GM12878 (cell line): ENCODE measurements around the gene TNS4. TPM values are rescaled to one million over a fixed set of nuclear protein-coding genes. Genes with fewer than 3 reads are reported as not detected.

ENCODE experiments used
- ATAC-seq: fragments of 200-7000 bp; cut with Tn5 transposase; 3 replicates; pipeline ENCODE4 v1.9.1; 2020; ENCODE audit warnings: mild to moderate bottlenecking, moderate library complexity
- BruUV-seq: library from RNA; stranded (reverse); fragments of 400-500 nt; replicated peaks from 2 replicates; lab custom pipeline; 2021; lab: Mats Ljungman, UMichigan
- CTCF ChIA-PET: fragments of 300-600 bp; sonication (Branson Sonifier 250); formaldehyde crosslinking; extraction: SDS; loops from one replicate; lab custom pipeline; 2021; ENCODE audit warnings: inconsistent platforms; lab: Yijun Ruan, JAX
- POLR2A ChIA-PET: fragments of 350-600 bp; formaldehyde crosslinking; extraction: SDS; loops from one replicate; lab custom pipeline; 2021; ENCODE audit warnings: inconsistent platforms; lab: Charles Lee
- RAD21 ChIA-PET: fragments of 300-600 bp; sonication (Branson Sonifier 250); formaldehyde crosslinking; loops from one replicate; lab custom pipeline; 2023; ENCODE audit warnings: antibody characterized with exemption; ENCODE audit not compliant: unreplicated experiment; lab: Charles Lee
- SMC1A ChIA-PET: fragments of 300-600 bp; sonication (Branson Sonifier 250); formaldehyde crosslinking; loops from one replicate; lab custom pipeline; 2023; ENCODE audit not compliant: unreplicated experiment, uncharacterized antibody; lab: Charles Lee
- DNase-seq: peaks from one replicate; pipeline ENCODE4 v3.0.0-alpha.2; 2011; ENCODE audit warnings: low read depth, low spot score
- FAIRE-seq: peaks from 3 replicates; lab custom pipeline; 2011; peaks lifted over from hg19 to GRCh38; lab: Jason Lieb, UNC
- H2AFZ ChIP-seq: 2 replicates; pipeline ENCODE4 v1.6.0; 2011; ENCODE audit warnings: low read depth, low read length, control low read depth; ENCODE audit not compliant: control insufficient read depth
- H3K27ac ChIP-seq: 2 replicates; pipeline ENCODE4 v1.5.1; 2011; ENCODE audit warnings: control low read depth; ENCODE audit not compliant: control insufficient read depth, insufficient read depth
- H3K27me3 ChIP-seq, 2 experiments: replicated peaks in 1 of 2; 2 replicates each; pipeline versions ENCODE4 v1.6.0 to v1.6.1; 2011; ENCODE audit warnings: low read length in 1 of 2; ENCODE audit not compliant: control insufficient read depth in 2 of 2, insufficient read depth in 2 of 2
- H3K36me3 ChIP-seq, 2 experiments: 2 replicates each; pipeline ENCODE4 v1.5.1; 2011; ENCODE audit warnings: low read length in 1 of 2; ENCODE audit not compliant: control insufficient read depth in 2 of 2, insufficient read depth in 2 of 2
- H3K4me1 ChIP-seq: 2 replicates; pipeline ENCODE4 v1.6.1; 2011; ENCODE audit warnings: mild to moderate bottlenecking, low read length, moderate library complexity, mixed read lengths; ENCODE audit not compliant: control insufficient read depth, insufficient read depth
- H3K4me2 ChIP-seq: 2 replicates; pipeline ENCODE4 v1.6.0; 2011; ENCODE audit warnings: control low read depth; ENCODE audit not compliant: control insufficient read depth, insufficient read depth
- H3K4me3 ChIP-seq: fragments of 200-600 bp; sonication (generic); 2 replicates; pipeline ENCODE4 v1.5.1; 2016
- H3K79me2 ChIP-seq: 2 replicates; pipeline ENCODE4 v1.6.0; 2011; ENCODE audit warnings: low read length; ENCODE audit not compliant: control insufficient read depth, insufficient read depth
- H3K9ac ChIP-seq: 2 replicates; pipeline ENCODE4 v1.8.0; 2011; ENCODE audit warnings: low read length, control low read depth, mixed read lengths; ENCODE audit not compliant: control insufficient read depth, insufficient read depth
- H3K9me3 ChIP-seq: replicated peaks from 3 replicates; pipeline ENCODE4 v1.5.1; 2011; ENCODE audit warnings: mild to moderate bottlenecking, low read length; ENCODE audit not compliant: control insufficient read depth, insufficient read depth
- H4K20me1 ChIP-seq: 2 replicates; pipeline ENCODE4 v1.6.0; 2011; ENCODE audit not compliant: control insufficient read depth, insufficient read depth
- BMI1 ChIP-seq: fragments of 450-650 bp; IDR thresholded peaks from 2 replicates; pipeline ENCODE4 v1.6.1; 2016; ENCODE audit warnings: mild to moderate bottlenecking, moderate library complexity, borderline replicate concordance
- BRCA1 ChIP-seq: IDR thresholded peaks from 2 replicates; pipeline ENCODE4 v1.6.1; 2011; ENCODE audit warnings: low read depth, low read length, improper control_type of control experiment
- CBX5 ChIP-seq: sonication (generic); IDR thresholded peaks from 2 replicates; pipeline ENCODE4 v1.6.1; 2016; ENCODE audit warnings: low read depth, moderate library complexity, mild to moderate bottlenecking, inconsistent platforms
- LARP7 ChIP-seq: fragments of 450-650 bp; IDR thresholded peaks from 2 replicates; pipeline ENCODE4 v1.6.1; 2017; ENCODE audit warnings: mild to moderate bottlenecking
- NRF1 ChIP-seq: conservative IDR thresholded peaks from 2 replicates; pipeline ENCODE4 v1.6.1; 2011; ENCODE audit warnings: mild to moderate bottlenecking, low read depth, low read length, improper control_type of control experiment
- POLR2A ChIP-seq: IDR thresholded peaks from 2 replicates; pipeline ENCODE4 v1.6.1; 2011; ENCODE audit warnings: low read depth, mild to moderate bottlenecking, low read length
- SKIL ChIP-seq: fragments of 450-650 bp; IDR thresholded peaks from 2 replicates; pipeline ENCODE4 v1.6.1; 2017; ENCODE audit warnings: mild to moderate bottlenecking, low read depth, inconsistent platforms; ENCODE audit not compliant: poor library complexity, severe bottlenecking
- SREBF2 ChIP-seq: IDR thresholded peaks from 2 replicates; pipeline ENCODE4 v1.6.1; 2012; ENCODE audit warnings: mild to moderate bottlenecking, low read length
- STAT1 ChIP-seq: fragments of 450-650 bp; conservative IDR thresholded peaks from 2 replicates; pipeline ENCODE4 v1.6.1; 2014; ENCODE audit warnings: antibody characterized with exemption, mild to moderate bottlenecking
- WRNIP1 ChIP-seq: IDR thresholded peaks from 2 replicates; pipeline ENCODE4 v1.6.1; 2011; ENCODE audit warnings: low read depth, low read length, improper control_type of control experiment, borderline replicate concordance
- ZNF217 ChIP-seq: fragments of 450-650 bp; IDR thresholded peaks from 2 replicates; pipeline ENCODE4 v1.6.1; 2017; ENCODE audit warnings: antibody characterized with exemption, mild to moderate bottlenecking
- WGBS: methylation state at CpG from one replicate; pipeline ENCODE4 v1.1.6; 2016; ENCODE audit warnings: low lambda C conversion rate; ENCODE audit not compliant: insufficient replicate concordance, insufficient coverage; ENCODE audit errors: missing lambda C conversion rate; 5-methylcytosine and 5-hydroxymethylcytosine counted together
- in situ Hi-C: fragments of 300-500 bp; cut with MboI; formaldehyde crosslinking; loops from 9 replicates; pipeline ENCODE4 v1.14.3; 2018; ENCODE audit warnings: mixed read lengths
- intact Hi-C: fragments of 100-400 bp; cut with micrococcal nuclease; formaldehyde crosslinking; loops from one replicate; pipeline ENCODE4 v1.14.2; 2022; ENCODE audit not compliant: unreplicated experiment
- polyA plus RNA-seq, 11 experiments: library from polyadenylated mRNA; depleted of rRNA in 4 of 11; unstranded in 6 of 11; stranded (reverse) in 5 of 11; fragments of >200 nt; fragmentation: Nextera tagmentation in 4 of 11; fragmentation: Illumina TruSeq in 1 of 11; extraction: Ambion mirVana in 4 of 11; extraction: Trizol in 1 of 11; gene quantifications; 1 replicate in 1 of 11; 2 replicates in 10 of 11; pipeline versions ENCODE4 v1.2.1 to v1.2.3, GENCODE V29; 2011 to 2016; ENCODE audit warnings: inconsistent platforms in 2 of 11, missing spikeins in 2 of 11, low read depth in 1 of 11
- total RNA-seq, 4 experiments: library from RNA; depleted of rRNA in 3 of 4; stranded (reverse); fragments of >200 nt in 3 of 4; fragmentation: Illumina TruSeq in 1 of 4; extraction: Trizol in 1 of 4; gene quantifications; 2 replicates each; pipeline versions ENCODE4 v1.2.1 to v1.2.3, GENCODE V29; 2013 to 2021
- TF ChIP-seq, protein P1 (sequence below): fragments of 150-350 bp; IDR thresholded peaks from 2 replicates; pipeline ENCODE4 v1.6.1; 2016; ENCODE audit warnings: low read depth, low read length
- TF ChIP-seq, protein P2 (sequence below): fragments of 450-650 bp; IDR thresholded peaks from 2 replicates; pipeline ENCODE4 v1.6.1; 2017; ENCODE audit warnings: antibody characterized with exemption, mild to moderate bottlenecking, moderate library complexity
- TF ChIP-seq, protein P3 (sequence below): fragments of 450-650 bp; IDR thresholded peaks from 2 replicates; pipeline ENCODE4 v1.6.1; 2017; ENCODE audit warnings: borderline replicate concordance

The TNS4 gene
- total and polyA plus RNA-seq, 10 of the 15 experiments (the other 5 are each of a cell fraction or from before 2014, with no cell fraction given) = 0.10 to 0.90 (median 0.68) TPM; not detected in 2

GRCh38 chr17:40506786-40507185 lies 5.4 kb upstream of the TNS4 start:
- Histone ChIP-seq H2AFZ (no peak overlapping the region), H4K20me1 (no peaks in the 10 kb centered on the region), H3K27ac (no peak overlapping the region), H3K36me3 (no peaks in the 10 kb centered on the region), H3K9me3 (no peaks in the 10 kb centered on the region), H3K27me3 (no peaks in the 10 kb centered on the region; a peak in 2 of 4 replicates), H3K9ac (no peak overlapping the region), H3K4me2 (no peak overlapping the region), H3K4me3 (no peak overlapping the region), H3K79me2 (no peaks in the 10 kb centered on the region), H3K4me1 (no peaks in the 10 kb centered on the region)
- intact Hi-C loops (no loop called here), in situ Hi-C loops (no loop called here)
- SMC1A ChIA-PET = interaction anchor here (1.2 to 1.7 kb wide), 3 partner anchors 9 to 26 kb away, joined by 4 to 6 read pairs (median 5); no protein-coding TSS in a partner anchor
- WGBS = 65% methylated on average over 5 of the region's 5 CpGs
- ATAC-seq (no peak), DNase-seq (no peak), FAIRE-seq (no peak)
- POLR2A ChIA-PET = interaction anchor here (0.6 kb wide), 1 partner anchor 316 kb away, joined by 3 read pairs; no protein-coding TSS in a partner anchor
- RAD21 ChIA-PET = no interaction called here
- CTCF ChIA-PET = interaction anchor here (1.2 kb wide), 1 partner anchor 31 kb away, joined by 3 read pairs; no protein-coding TSS in a partner anchor
- no TSS peak for BruUV-seq
- TF ChIP-seq BMI1 (no peak), ZNF217 (no peak), NRF1 (no peak), WRNIP1 (no peak), STAT1 (no peak), BRCA1 (no peak), CBX5 (no peak), LARP7 (no peak), SREBF2 (no peak), POLR2A (no peak), SKIL (no peak)
- TF ChIP-seq, protein P1, sequence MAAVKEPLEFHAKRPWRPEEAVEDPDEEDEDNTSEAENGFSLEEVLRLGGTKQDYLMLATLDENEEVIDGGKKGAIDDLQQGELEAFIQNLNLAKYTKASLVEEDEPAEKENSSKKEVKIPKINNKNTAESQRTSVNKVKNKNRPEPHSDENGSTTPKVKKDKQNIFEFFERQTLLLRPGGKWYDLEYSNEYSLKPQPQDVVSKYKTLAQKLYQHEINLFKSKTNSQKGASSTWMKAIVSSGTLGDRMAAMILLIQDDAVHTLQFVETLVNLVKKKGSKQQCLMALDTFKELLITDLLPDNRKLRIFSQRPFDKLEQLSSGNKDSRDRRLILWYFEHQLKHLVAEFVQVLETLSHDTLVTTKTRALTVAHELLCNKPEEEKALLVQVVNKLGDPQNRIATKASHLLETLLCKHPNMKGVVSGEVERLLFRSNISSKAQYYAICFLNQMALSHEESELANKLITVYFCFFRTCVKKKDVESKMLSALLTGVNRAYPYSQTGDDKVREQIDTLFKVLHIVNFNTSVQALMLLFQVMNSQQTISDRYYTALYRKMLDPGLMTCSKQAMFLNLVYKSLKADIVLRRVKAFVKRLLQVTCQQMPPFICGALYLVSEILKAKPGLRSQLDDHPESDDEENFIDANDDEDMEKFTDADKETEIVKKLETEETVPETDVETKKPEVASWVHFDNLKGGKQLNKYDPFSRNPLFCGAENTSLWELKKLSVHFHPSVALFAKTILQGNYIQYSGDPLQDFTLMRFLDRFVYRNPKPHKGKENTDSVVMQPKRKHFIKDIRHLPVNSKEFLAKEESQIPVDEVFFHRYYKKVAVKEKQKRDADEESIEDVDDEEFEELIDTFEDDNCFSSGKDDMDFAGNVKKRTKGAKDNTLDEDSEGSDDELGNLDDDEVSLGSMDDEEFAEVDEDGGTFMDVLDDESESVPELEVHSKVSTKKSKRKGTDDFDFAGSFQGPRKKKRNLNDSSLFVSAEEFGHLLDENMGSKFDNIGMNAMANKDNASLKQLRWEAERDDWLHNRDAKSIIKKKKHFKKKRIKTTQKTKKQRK = no peak
- TF ChIP-seq, protein P2, sequence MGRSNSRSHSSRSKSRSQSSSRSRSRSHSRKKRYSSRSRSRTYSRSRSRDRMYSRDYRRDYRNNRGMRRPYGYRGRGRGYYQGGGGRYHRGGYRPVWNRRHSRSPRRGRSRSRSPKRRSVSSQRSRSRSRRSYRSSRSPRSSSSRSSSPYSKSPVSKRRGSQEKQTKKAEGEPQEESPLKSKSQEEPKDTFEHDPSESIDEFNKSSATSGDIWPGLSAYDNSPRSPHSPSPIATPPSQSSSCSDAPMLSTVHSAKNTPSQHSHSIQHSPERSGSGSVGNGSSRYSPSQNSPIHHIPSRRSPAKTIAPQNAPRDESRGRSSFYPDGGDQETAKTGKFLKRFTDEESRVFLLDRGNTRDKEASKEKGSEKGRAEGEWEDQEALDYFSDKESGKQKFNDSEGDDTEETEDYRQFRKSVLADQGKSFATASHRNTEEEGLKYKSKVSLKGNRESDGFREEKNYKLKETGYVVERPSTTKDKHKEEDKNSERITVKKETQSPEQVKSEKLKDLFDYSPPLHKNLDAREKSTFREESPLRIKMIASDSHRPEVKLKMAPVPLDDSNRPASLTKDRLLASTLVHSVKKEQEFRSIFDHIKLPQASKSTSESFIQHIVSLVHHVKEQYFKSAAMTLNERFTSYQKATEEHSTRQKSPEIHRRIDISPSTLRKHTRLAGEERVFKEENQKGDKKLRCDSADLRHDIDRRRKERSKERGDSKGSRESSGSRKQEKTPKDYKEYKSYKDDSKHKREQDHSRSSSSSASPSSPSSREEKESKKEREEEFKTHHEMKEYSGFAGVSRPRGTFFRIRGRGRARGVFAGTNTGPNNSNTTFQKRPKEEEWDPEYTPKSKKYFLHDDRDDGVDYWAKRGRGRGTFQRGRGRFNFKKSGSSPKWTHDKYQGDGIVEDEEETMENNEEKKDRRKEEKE = no peak
- TF ChIP-seq, protein P3, sequence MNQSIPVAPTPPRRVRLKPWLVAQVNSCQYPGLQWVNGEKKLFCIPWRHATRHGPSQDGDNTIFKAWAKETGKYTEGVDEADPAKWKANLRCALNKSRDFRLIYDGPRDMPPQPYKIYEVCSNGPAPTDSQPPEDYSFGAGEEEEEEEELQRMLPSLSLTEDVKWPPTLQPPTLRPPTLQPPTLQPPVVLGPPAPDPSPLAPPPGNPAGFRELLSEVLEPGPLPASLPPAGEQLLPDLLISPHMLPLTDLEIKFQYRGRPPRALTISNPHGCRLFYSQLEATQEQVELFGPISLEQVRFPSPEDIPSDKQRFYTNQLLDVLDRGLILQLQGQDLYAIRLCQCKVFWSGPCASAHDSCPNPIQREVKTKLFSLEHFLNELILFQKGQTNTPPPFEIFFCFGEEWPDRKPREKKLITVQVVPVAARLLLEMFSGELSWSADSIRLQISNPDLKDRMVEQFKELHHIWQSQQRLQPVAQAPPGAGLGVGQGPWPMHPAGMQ = no peak
